ENCODE data around the gene PRPF6. TPM values are rescaled to one million over a fixed set of nuclear protein-coding genes. Genes with fewer than 3 reads are reported as not detected.

PRPF6 gene
- total and polyA plus RNA-seq, 2 of the 13 experiments (the other 11 are each of a cell fraction or from before 2014, with no cell fraction given) = 63.7 to 101 TPM

DNA sequence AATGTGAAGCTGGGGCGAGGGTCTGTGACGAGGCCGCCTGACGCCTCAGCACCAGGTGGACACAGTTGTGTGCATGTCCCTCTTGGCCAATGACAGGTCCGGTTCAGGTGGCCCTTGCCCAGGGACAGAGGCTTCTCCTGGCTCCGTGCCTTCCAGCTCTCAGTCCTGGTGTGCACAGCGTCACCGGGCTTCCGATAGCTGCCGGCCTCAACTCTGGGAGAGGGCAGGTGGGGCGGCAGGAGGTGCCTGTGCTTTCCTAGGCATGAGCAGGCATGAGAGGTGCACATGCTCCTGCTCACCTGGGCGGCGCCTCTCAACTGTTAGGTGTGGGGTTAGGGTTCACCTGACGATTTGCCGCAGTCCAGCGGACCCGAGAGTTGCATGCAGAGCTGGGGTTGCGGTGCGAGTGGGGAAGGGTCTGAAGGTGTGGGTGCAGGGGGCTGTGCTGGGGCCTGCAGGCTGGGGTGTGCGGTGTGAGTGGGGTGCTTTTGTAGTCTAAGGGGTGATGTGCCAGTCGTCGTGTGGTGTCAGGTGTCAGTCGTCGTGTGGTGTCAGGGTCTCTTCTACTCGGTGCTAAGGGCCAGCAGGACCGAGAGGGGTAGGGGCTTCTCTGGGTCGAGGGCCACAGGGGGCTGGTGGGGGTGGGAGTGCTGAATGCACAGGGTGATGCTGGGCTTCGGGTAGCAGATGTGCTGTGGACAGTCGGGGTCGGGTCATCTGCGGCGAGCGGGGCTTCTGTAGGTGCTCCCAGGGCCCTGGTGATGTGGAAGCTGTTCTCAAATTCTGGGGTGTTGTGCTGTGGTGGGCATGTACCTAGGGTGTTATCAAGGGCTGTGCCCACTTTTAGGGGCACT lies 72.3 kb downstream of the PRPF6 start (continued):
- TF ChIP-seq, protein P1, sequence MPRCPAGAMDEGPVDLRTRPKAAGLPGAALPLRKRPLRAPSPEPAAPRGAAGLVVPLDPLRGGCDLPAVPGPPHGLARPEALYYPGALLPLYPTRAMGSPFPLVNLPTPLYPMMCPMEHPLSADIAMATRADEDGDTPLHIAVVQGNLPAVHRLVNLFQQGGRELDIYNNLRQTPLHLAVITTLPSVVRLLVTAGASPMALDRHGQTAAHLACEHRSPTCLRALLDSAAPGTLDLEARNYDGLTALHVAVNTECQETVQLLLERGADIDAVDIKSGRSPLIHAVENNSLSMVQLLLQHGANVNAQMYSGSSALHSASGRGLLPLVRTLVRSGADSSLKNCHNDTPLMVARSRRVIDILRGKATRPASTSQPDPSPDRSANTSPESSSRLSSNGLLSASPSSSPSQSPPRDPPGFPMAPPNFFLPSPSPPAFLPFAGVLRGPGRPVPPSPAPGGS (CRISPR knock-in tag; IDR thresholded peaks at IDR 0.05) = no peak
- TF ChIP-seq STAG1 (CRISPR knock-in tag; IDR thresholded peaks at IDR 0.05) = no peak
- peak; percentile 66 for TF ChIP-seq RXRB (CRISPR knock-in tag; IDR thresholded peaks at IDR 0.05; ENCODE audit: borderline replicate concordance)
- TF ChIP-seq ZNF160 (CRISPR knock-in tag; IDR thresholded peaks at IDR 0.05) = 0 out of 2 replicates have a peak, but pooled peaks have one; percentile 39
- no peak for TF ChIP-seq BRCA1 (CRISPR knock-in tag; IDR thresholded peaks at IDR 0.05)
- TF ChIP-seq ZNF746 (CRISPR knock-in tag; IDR thresholded peaks at IDR 0.05) = peak; percentile 48; the same call in 1 of the 2 replicates
- TF ChIP-seq U2AF2 (IDR thresholded peaks at IDR 0.05; ENCODE audit: low read depth, low read length) = no peak
- peak; percentile 51; the same call in 1 of the 2 replicates for TF ChIP-seq FOSL2 (CRISPR knock-in tag; IDR thresholded peaks at IDR 0.05)
- no peak for TF ChIP-seq TFDP2 (CRISPR knock-in tag; IDR thresholded peaks at IDR 0.05)
- no peak for TF ChIP-seq FOXA1 (IDR thresholded peaks at IDR 0.05)
- no peak; the same call in 1 of the 2 replicates for TF ChIP-seq FOXA1 (CRISPR knock-in tag; IDR thresholded peaks at IDR 0.05)
- TF ChIP-seq NONO (IDR thresholded peaks at IDR 0.05) = no peak
- TF ChIP-seq NONO (CRISPR knock-in tag; conservative IDR thresholded peaks at IDR 0.05) = peak; percentile 86
- TF ChIP-seq NCOA2 (CRISPR knock-in tag; IDR thresholded peaks at IDR 0.05) = peak; percentile 12; the same call in 1 of the 2 replicates
- TF ChIP-seq STAT5B (CRISPR knock-in tag; IDR thresholded peaks at IDR 0.05) = no peak
- TF ChIP-seq YEATS4 (CRISPR knock-in tag; IDR thresholded peaks at IDR 0.05; ENCODE audit: borderline replicate concordance) = no peak; the same call in 1 of the 2 replicates
- TF ChIP-seq RBM39 (IDR thresholded peaks at IDR 0.05; ENCODE audit: low read depth, low read length, poor library complexity, severe bottlenecking) = peak; percentile 3
- TF ChIP-seq IRX3 (CRISPR knock-in tag; IDR thresholded peaks at IDR 0.05; ENCODE audit: borderline replicate concordance, low read depth) = no peak
- TF ChIP-seq ATRX (CRISPR knock-in tag; IDR thresholded peaks at IDR 0.05; ENCODE audit: borderline replicate concordance) = no peak
- no peak for TF ChIP-seq ZFAT (CRISPR knock-in tag; conservative IDR thresholded peaks at IDR 0.05)
- no peak for TF ChIP-seq TFE3 (CRISPR knock-in tag; IDR thresholded peaks at IDR 0.05)
- TF ChIP-seq FLYWCH1 (CRISPR knock-in tag; IDR thresholded peaks at IDR 0.05) = no peak
- TF ChIP-seq FOXA3 (CRISPR knock-in tag; IDR thresholded peaks at IDR 0.05) = peak; percentile 37; the same call in 1 of the 2 replicates
- no peak for TF ChIP-seq ZNF773 (CRISPR knock-in tag; IDR thresholded peaks at IDR 0.05; ENCODE audit: borderline replicate concordance)
- peak; percentile 57; the same call in 1 of the 2 replicates for TF ChIP-seq ELF1 (CRISPR knock-in tag; IDR thresholded peaks at IDR 0.05)

All from HepG2 (cell line).